CD4-positive, alpha-beta T cell (primary cell): Measurements from ENCODE around the gene TRMT112. TPM values are rescaled to one million over a fixed set of nuclear protein-coding genes. Genes with fewer than 3 reads are reported as not detected.
A peak's percentile ranks its signal among the peaks of the same experiment; 100 is the strongest.

Source experiments
- ATAC-seq: fragments of 200-7000 bp; cut with Tn5 transposase; one replicate; pipeline ENCODE4 v1.10.0; 2022; ENCODE audit warnings: mild to moderate bottlenecking; ENCODE audit not compliant: poor library complexity
- CTCF ChIA-PET: fragments of 350-600 bp; sonication (Branson Sonifier 250); formaldehyde crosslinking; loops from one replicate; lab custom pipeline; 2021; ENCODE audit warnings: antibody characterized with exemption, inconsistent platforms; lab: Charles Lee
- POLR2A ChIA-PET: fragments of 350-600 bp; sonication (Branson Sonifier 250); formaldehyde crosslinking; loops from one replicate; lab custom pipeline; 2021; ENCODE audit warnings: antibody characterized with exemption, inconsistent platforms; lab: Charles Lee
- DNase-seq, 14 experiments: peaks; one replicate each; pipeline ENCODE4 v3.0.0-alpha.2; 2013 to 2020; ENCODE audit warnings: mixed read lengths in 2 of 14
- H3K27ac ChIP-seq, 2 donors: one replicate each; pipeline versions ENCODE4 v1.5.1 to v1.7.0; 2013; ENCODE audit warnings: low read length in 2 of 2, low read depth in 1 of 2, mild to moderate bottlenecking in 1 of 2
- H3K27me3 ChIP-seq, 2 experiments: 1 replicate in 1 of 2; 2 replicates in 1 of 2; pipeline versions ENCODE4 v1.6.1 to v1.7.0; 2013; ENCODE audit warnings: low read length in 2 of 2, control low read depth in 1 of 2, mild to moderate bottlenecking in 1 of 2, moderate library complexity in 1 of 2; ENCODE audit not compliant: insufficient read depth in 2 of 2, control insufficient read depth in 1 of 2
- H3K36me3 ChIP-seq: one replicate; pipeline ENCODE4 v1.6.1; 2013; ENCODE audit warnings: low read length, control low read depth; ENCODE audit not compliant: insufficient read depth
- H3K4me1 ChIP-seq: one replicate; pipeline ENCODE4 v1.6.1; 2013; ENCODE audit warnings: low read length, control low read depth; ENCODE audit not compliant: insufficient read depth
- H3K4me3 ChIP-seq: one replicate; pipeline ENCODE4 v1.5.1; 2013; ENCODE audit warnings: mild to moderate bottlenecking, low read length, moderate library complexity
- H3K9me3 ChIP-seq, 2 experiments: 1 replicate in 1 of 2; 2 replicates in 1 of 2; pipeline versions ENCODE4 v1.6.1 to v1.7.0; 2013; ENCODE audit warnings: low read length in 2 of 2, mild to moderate bottlenecking in 2 of 2, control low read depth in 1 of 2, moderate library complexity in 1 of 2; ENCODE audit not compliant: control insufficient read depth in 1 of 2, insufficient read depth in 1 of 2
- H3K27ac Mint-ChIP-seq: one replicate; pipeline ENCODE4 v1.8.0; 2020; ENCODE audit warnings: mixed read lengths
- H3K27me3 Mint-ChIP-seq: one replicate; pipeline ENCODE4 v1.8.0; 2021; ENCODE audit warnings: mixed read lengths
- H3K36me3 Mint-ChIP-seq: one replicate; pipeline ENCODE4 v1.8.0; 2021; ENCODE audit warnings: low read depth, mixed read lengths
- H3K4me1 Mint-ChIP-seq: one replicate; pipeline ENCODE4 v1.8.0; 2021; ENCODE audit warnings: low read depth, mixed read lengths
- H3K4me3 Mint-ChIP-seq: one replicate; pipeline ENCODE4 v1.8.0; 2020; ENCODE audit warnings: mild to moderate bottlenecking, mixed read lengths
- H3K9me3 Mint-ChIP-seq: one replicate; pipeline ENCODE4 v1.8.0; 2020; ENCODE audit warnings: mixed read lengths
- intact Hi-C, 2 experiments: fragments of 100-400 bp; cut with DNase I in 1 of 2; cut with micrococcal nuclease in 1 of 2; formaldehyde crosslinking; loops; one replicate each; pipeline versions ENCODE4 v1.15.1 to v1.9.0; 2023 to 2025; cut with DNase I, micrococcal nuclease
- total RNA-seq, 174 experiments: library from RNA in 2 of 174; stranded (reverse) in 2 of 174; gene quantifications; one replicate each; pipeline ENCODE4 v1.2.3 and lab custom pipeline; 2021 to 2026
- TF ChIP-seq, protein P1 (sequence below): fragments of 200-600 bp; IDR thresholded peaks from one replicate; pipeline ENCODE4 v1.8.0; 2022; ENCODE audit warnings: antibody characterized with exemption, mild to moderate bottlenecking

TRMT112 gene
- total RNA-seq, 2 experiments from 2014 or later: 70.5 to 71.4 TPM

DNA sequence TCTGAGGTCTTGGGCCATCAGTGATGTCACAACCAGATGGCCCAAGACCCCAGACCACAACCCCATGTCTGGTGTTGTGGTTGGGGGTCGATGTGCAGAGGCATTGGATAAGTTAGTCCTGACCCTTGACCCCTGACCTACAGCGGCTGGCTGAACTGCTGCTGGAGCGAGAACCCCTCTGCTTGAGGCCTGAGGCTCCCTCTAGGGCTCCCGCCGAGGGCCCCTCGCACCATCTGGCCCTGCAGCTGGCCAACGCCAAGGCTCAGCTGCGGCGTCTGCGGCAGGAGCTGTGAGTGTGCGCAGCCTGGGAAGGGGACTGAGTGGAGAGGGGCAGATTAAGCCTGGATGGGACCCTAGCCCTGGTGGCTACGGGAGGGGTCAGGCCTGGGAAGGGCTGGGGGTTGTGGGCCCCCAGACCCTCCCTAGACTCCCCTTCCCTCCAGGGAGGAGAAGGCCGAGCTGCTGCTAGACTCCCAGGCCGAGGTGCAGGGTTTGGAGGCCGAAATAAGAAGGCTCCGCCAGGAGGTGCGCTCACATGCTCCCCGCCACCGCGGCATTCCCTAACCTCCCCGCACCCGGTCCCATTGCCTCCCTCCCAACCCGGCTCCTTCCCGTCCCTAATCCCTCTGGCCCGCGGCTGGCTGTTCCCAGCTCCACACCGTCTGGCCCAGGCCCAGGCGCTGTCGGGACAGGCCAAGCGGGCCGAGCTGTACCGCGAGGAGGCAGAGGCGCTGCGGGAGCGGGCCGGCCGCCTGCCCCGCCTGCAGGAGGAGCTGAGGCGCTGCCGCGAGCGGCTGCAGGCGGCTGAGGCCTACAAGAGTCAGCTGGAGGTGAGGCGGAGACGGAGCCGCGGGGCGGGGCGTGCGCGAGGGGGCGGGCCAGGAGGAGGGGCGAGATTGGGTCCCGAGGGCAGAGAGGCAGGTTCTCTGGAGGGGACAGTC lies 24.8 kb upstream of the TRMT112 start:
- Mint-ChIP-seq H3K4me1 (peaks cover 54% of the 10 kb centered on the region), H3K27ac (no peak overlapping the region), H3K27me3 (no peaks in the 10 kb centered on the region), H3K4me3 (peak overlapping the region; percentile 34), H3K36me3 (peaks cover 44% of the 10 kb centered on the region), H3K9me3 (no peaks in the 10 kb centered on the region)
- POLR2A ChIA-PET: interaction anchor here (0.9 to 4.7 kb wide), 6 partner anchors 10 to 156 kb away, joined by 3 to 103 read pairs (median 6); partner anchors contain the start of genes PRDX5, STIP1 and TRMT112
- peak overlapping the region in 1 of 2 donors; percentile 50 for H3K27ac ChIP-seq
- H3K4me3 ChIP-seq: peak overlapping the region; percentile 7
- DNase-seq (peak; percentile 78 to 94 (median 91)), ATAC-seq (peak; percentile 68)
- intact Hi-C loops: loop anchor here in 1 of 2 experiments (5.0 kb wide), 1 partner anchor 35 kb away; the partner anchor contains the start of gene ESRRA
- TF ChIP-seq, protein P1, sequence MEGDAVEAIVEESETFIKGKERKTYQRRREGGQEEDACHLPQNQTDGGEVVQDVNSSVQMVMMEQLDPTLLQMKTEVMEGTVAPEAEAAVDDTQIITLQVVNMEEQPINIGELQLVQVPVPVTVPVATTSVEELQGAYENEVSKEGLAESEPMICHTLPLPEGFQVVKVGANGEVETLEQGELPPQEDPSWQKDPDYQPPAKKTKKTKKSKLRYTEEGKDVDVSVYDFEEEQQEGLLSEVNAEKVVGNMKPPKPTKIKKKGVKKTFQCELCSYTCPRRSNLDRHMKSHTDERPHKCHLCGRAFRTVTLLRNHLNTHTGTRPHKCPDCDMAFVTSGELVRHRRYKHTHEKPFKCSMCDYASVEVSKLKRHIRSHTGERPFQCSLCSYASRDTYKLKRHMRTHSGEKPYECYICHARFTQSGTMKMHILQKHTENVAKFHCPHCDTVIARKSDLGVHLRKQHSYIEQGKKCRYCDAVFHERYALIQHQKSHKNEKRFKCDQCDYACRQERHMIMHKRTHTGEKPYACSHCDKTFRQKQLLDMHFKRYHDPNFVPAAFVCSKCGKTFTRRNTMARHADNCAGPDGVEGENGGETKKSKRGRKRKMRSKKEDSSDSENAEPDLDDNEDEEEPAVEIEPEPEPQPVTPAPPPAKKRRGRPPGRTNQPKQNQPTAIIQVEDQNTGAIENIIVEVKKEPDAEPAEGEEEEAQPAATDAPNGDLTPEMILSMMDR: no peak
- no peaks in the 10 kb centered on the region for H3K27me3 ChIP-seq
- peaks cover 55% of the 10 kb centered on the region for H3K36me3 ChIP-seq
- CTCF ChIA-PET: interaction anchor here (0.7 to 3.9 kb wide), 10 partner anchors 9 to 102 kb away, joined by 3 to 34 read pairs (median 4); partner anchors contain the start of genes ESRRA, PRDX5 and TRMT112
- peaks cover 55% of the 10 kb centered on the region for H3K4me1 ChIP-seq
- H3K9me3 ChIP-seq: no peaks in the 10 kb centered on the region

DNA sequence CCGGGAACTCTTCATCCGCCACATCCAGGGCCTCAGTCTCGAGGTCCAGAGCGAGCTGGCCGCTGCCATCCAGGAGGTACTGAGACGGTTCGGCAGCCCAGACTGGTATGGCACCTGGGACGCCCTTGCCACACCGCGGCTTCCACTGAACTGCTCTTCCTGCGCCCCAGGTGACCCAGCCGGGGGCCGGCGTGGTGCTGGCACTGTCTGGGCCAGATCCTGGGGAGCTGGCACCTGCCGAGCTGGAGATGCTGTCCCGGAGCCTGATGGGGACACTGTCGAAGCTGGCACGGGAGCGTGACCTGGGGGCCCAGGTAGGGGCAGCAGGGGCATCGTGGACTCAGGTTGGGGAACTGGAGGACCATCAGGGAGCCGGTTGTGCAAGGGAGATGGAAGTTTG lies 24.1 kb upstream of the TRMT112 start:
- Histone ChIP-seq H3K27ac (no peak overlapping the region), H3K4me1 (peaks cover 55% of the 10 kb centered on the region), H3K27me3 (no peaks in the 10 kb centered on the region), H3K9me3 (no peaks in the 10 kb centered on the region), H3K36me3 (peaks cover 53% of the 10 kb centered on the region), H3K4me3 (peak overlapping the region; percentile 81)
- Mint-ChIP-seq H3K4me3 (peak overlapping the region; percentile 92), H3K9me3 (no peaks in the 10 kb centered on the region), H3K36me3 (peaks cover 43% of the 10 kb centered on the region), H3K27me3 (no peaks in the 10 kb centered on the region), H3K4me1 (peaks cover 54% of the 10 kb centered on the region), H3K27ac (peak overlapping the region; percentile 93)
- TF ChIP-seq, protein P1: no peak
- ChIA-PET CTCF (interaction anchor here (1.3 to 3.9 kb wide), 4 partner anchors 10 to 70 kb away, joined by 3 to 34 read pairs (median 9); partner anchors contain the start of genes PRDX5 and TRMT112), POLR2A (interaction anchor here (1.4 to 4.7 kb wide), 5 partner anchors 14 to 156 kb away, joined by 3 to 103 read pairs (median 9); partner anchors contain the start of genes ESRRA, PRDX5, STIP1 and TRMT112)
- ATAC-seq: no peak
- intact Hi-C loops: loop anchor here in 1 of 2 experiments (5.0 kb wide), 1 partner anchor 34 kb away; the partner anchor contains the start of gene ESRRA
- DNase-seq: peak in 1 of 14 experiments; percentile 49

DNA sequence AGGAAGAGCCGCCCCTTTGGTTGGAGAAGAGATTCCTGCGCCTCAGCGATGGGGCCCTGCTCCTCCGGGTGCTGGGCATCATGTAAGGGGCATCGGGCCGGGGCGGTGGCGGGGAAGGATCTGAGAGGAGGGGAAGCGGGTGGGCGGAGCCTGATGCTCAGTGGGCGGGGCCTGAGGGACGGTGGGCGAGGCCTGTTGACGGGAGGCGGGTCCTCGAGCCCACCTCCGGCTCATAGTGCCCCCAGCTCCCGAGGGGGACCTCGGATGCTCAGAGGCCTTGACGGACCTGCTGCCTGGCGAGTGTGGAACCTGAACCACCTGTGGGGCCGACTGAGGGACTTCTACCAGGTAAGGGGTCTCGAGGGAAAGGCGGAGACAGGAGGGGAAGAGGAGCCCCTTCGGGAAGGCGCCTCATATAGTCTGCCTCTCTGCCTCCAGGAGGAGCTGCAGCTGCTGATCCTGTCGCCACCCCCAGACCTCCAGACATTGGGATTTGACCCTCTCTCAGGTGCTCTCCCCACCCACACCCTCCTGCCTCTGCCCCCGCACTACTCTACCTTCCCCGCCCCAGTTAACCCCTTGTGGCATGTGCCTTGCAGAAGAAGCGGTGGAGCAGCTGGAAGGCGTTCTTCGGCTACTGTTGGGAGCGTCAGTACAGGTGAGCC lies 23.4 kb upstream of the TRMT112 start:
- peaks cover 54% of the 10 kb centered on the region for H3K4me1 Mint-ChIP-seq

More for the DNA sequence above, 23.4 kb upstream of the TRMT112 start:
- peaks cover 39% of the 10 kb centered on the region for H3K36me3 Mint-ChIP-seq
- H3K4me3 Mint-ChIP-seq: peak overlapping the region; percentile 92
- no peaks in the 10 kb centered on the region for H3K27me3 Mint-ChIP-seq
- no peaks in the 10 kb centered on the region for H3K9me3 ChIP-seq
- H3K27me3 ChIP-seq: no peaks in the 10 kb centered on the region
- H3K27ac ChIP-seq: peak overlapping the region; percentile 83 to 93
- CTCF ChIA-PET: interaction anchor here (0.9 to 3.9 kb wide), 4 partner anchors 9 to 40 kb away, joined by 3 to 34 read pairs (median 9); partner anchors contain the start of genes PRDX5 and TRMT112
- no peaks in the 10 kb centered on the region for H3K9me3 Mint-ChIP-seq
- ATAC-seq: peak; percentile 35
- peak overlapping the region; percentile 93 for H3K27ac Mint-ChIP-seq
- H3K36me3 ChIP-seq: peaks cover 51% of the 10 kb centered on the region
- intact Hi-C loops: loop anchor here (1.0 to 5.0 kb wide), 3 partner anchors 24 to 36 kb away; partner anchors contain the start of genes ESRRA (in 2 of the 2) and TRMT112 (in 1 of the 2)
- peaks cover 55% of the 10 kb centered on the region for H3K4me1 ChIP-seq
- peak overlapping the region; percentile 81 for H3K4me3 ChIP-seq
- TF ChIP-seq, protein P1: no peak
- peak; percentile 59 to 84 (median 69) for DNase-seq
- POLR2A ChIA-PET: interaction anchor here (0.6 to 4.7 kb wide), 10 partner anchors 11 to 1749 kb away, joined by 3 to 103 read pairs (median 6); partner anchors contain the start of genes ESRRA, FKBP2, NUDT22 and PRDX5
